Measurements from ENCODE around the gene TXNIP. TPM values are rescaled to one million over a fixed set of nuclear protein-coding genes. Genes with fewer than 3 reads are reported as not detected.
"Not testable (repeated sequence)": the region's sequence is repeated elsewhere in the genome, so short reads cannot be mapped to it uniquely, and the experiment has no call there.

Gene TXNIP
- total RNA-seq, 1 donor from 2014 or later = 9.0 TPM

DNA sequence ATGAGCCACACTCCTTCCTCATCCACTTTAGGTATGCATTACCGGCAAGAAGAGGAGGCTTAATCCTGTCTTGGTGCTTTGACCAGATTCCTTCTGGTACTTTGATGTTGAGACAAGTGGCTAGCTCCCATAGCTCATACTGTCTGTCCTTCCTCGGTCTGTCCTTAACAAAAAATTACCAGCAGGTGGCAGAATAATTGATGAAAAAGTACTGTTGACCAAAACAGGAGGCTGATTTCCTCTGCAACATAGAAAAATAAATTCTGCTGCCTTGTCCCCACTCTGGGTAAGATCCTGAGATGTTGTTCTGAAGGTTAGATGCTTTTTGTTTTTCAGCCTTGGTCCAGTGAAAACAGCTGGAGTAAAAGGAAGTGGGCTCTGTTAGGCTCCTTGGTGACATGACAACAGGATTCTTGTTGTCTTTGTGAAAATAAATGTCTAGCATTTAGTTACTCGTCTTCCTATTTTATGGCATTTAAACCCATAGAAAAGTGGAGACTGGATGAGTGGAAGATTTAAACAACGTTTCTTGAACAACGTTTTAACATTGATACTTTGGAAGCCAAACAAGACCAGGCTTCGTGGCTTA is 36.3 kb upstream of the TXNIP start:
- DNase-seq (ENCODE audit: low read depth) (peak; percentile 59), FAIRE-seq (no peak)
- TF ChIP-seq, protein P1, sequence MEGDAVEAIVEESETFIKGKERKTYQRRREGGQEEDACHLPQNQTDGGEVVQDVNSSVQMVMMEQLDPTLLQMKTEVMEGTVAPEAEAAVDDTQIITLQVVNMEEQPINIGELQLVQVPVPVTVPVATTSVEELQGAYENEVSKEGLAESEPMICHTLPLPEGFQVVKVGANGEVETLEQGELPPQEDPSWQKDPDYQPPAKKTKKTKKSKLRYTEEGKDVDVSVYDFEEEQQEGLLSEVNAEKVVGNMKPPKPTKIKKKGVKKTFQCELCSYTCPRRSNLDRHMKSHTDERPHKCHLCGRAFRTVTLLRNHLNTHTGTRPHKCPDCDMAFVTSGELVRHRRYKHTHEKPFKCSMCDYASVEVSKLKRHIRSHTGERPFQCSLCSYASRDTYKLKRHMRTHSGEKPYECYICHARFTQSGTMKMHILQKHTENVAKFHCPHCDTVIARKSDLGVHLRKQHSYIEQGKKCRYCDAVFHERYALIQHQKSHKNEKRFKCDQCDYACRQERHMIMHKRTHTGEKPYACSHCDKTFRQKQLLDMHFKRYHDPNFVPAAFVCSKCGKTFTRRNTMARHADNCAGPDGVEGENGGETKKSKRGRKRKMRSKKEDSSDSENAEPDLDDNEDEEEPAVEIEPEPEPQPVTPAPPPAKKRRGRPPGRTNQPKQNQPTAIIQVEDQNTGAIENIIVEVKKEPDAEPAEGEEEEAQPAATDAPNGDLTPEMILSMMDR (IDR thresholded peaks at IDR 0.05; ENCODE audit: insufficient read depth, low read length, severe bottlenecking) = peak; percentile 42
- H3K36me3 ChIP-seq (ENCODE audit: control insufficient read depth, insufficient read depth, low read length) = no peaks in the 10 kb centered on the region
- H3K27me3 ChIP-seq (ENCODE audit: control insufficient read depth, insufficient read depth, low read length) = no peaks in the 10 kb centered on the region
- no peak overlapping the region for H3K4me3 ChIP-seq (ENCODE audit: low read depth, low read length)

DNA sequence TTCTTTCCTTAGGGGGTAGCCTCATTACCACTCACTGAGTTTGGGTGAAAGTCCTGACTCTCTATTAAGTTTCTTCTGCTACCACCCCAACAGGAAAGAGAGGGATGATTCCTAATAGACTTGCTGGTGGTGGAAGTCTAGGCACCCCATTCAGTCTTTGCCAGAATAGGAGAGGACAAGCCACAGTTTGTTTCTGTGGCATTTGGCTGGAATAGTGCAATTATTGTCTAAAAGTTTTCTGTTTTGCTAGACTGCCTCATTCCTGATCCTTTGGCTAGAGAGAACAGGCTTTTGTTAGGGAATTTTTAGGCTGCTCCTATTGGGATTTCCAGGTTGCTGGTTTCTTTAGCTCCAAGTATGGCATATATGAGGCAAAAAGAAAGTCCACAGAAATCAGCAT is 35.1 kb upstream of the TXNIP start:
- FAIRE-seq = no peak
- TF ChIP-seq, protein P1 (IDR thresholded peaks at IDR 0.05; ENCODE audit: insufficient read depth, low read length, severe bottlenecking) = no peak
- DNase-seq (ENCODE audit: low read depth) = no peak
- no peaks in the 10 kb centered on the region for H3K36me3 ChIP-seq (ENCODE audit: control insufficient read depth, insufficient read depth, low read length)
- H3K27me3 ChIP-seq (ENCODE audit: control insufficient read depth, insufficient read depth, low read length) = no peaks in the 10 kb centered on the region
- no peak overlapping the region for H3K4me3 ChIP-seq (ENCODE audit: low read depth, low read length)

DNA sequence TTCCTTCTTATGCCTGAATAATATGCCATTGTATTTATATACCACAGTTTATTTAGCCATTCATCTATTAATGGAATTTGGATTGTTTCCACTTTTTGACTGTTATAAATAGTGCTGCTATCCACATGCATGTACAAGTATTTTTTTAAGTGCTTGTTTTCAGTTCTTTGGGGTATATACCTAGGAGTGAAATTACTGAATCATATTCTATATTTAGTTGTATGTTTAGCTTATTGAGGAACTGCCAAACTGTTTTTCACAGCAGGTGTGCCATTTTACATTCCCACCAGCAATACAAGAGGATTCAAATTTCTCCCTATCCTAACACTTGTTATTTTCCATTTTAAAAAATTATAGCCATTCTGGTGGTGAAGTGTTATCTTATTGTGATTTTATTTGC is 32.7 kb upstream of the TXNIP start:
- TF ChIP-seq, protein P1 (IDR thresholded peaks at IDR 0.05; ENCODE audit: insufficient read depth, low read length, severe bottlenecking) = no peak
- FAIRE-seq (no peak), DNase-seq (ENCODE audit: low read depth) (no peak)
- Histone ChIP-seq H3K4me3 (ENCODE audit: low read depth, low read length) (no peak overlapping the region), H3K36me3 (ENCODE audit: control insufficient read depth, insufficient read depth, low read length) (no peaks in the 10 kb centered on the region), H3K27me3 (ENCODE audit: control insufficient read depth, insufficient read depth, low read length) (no peaks in the 10 kb centered on the region)

DNA sequence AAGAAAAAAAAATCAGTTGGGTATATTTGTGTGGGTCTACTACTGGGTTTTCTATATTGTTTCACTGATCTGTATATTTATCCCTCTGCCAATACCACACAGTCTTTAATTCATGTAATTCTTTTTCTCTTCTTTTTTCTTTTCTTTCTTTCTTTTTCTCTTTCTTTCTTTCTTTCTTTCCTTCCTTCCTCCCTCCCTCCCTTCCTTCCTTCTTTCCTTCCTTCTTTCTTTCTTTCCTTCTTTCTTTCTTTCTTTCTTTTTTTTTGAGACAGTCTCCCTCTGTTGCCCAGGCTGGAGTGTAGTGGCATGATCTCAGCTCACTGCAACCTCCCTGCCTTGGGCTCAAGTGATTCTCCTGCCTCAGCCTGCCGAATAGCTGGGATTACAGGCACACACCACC is 30.3 kb upstream of the TXNIP start:
- not testable (repeated sequence) for H3K36me3 ChIP-seq (ENCODE audit: control insufficient read depth, insufficient read depth, low read length); FAIRE-seq; H3K27me3 ChIP-seq (ENCODE audit: control insufficient read depth, insufficient read depth, low read length); H3K4me3 ChIP-seq (ENCODE audit: low read depth, low read length); DNase-seq (ENCODE audit: low read depth)

DNA sequence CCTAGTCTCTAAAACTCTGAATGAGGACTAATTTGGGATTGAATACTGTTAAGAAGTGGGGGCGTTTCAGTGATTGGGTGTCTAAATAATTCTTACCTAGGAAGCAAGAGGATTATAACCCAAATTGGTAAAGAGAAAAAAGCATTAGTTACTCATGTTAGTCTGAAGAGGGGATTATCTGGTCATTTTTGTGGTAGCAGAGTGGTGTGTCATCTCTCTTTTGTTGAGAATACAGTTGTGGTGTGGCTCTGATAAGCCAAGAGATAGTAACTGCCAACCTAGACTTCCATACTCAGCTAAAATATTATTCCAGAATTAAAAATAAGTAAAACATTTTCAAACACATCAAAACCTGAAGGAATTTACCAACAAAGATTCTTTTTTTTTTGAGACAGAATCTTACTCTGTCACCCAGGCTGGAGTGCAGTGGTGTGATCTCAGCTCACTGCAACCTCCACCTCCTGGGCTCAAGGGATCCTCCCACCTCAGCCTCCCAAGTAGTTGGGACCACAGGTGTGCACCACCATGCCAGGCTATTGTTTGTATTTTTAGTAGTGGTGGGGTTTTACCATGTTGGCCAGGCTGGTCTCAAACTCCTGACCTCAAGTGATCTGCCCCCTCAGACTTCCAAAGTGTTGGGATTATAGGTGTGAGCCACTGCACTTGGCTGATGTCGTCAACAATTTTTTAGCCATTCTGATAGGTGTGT is 29.6 kb upstream of the TXNIP start:
- not testable (repeated sequence) for H3K36me3 ChIP-seq (ENCODE audit: control insufficient read depth, insufficient read depth, low read length); H3K27me3 ChIP-seq (ENCODE audit: control insufficient read depth, insufficient read depth, low read length); FAIRE-seq; H3K4me3 ChIP-seq (ENCODE audit: low read depth, low read length); DNase-seq (ENCODE audit: low read depth)

DNA sequence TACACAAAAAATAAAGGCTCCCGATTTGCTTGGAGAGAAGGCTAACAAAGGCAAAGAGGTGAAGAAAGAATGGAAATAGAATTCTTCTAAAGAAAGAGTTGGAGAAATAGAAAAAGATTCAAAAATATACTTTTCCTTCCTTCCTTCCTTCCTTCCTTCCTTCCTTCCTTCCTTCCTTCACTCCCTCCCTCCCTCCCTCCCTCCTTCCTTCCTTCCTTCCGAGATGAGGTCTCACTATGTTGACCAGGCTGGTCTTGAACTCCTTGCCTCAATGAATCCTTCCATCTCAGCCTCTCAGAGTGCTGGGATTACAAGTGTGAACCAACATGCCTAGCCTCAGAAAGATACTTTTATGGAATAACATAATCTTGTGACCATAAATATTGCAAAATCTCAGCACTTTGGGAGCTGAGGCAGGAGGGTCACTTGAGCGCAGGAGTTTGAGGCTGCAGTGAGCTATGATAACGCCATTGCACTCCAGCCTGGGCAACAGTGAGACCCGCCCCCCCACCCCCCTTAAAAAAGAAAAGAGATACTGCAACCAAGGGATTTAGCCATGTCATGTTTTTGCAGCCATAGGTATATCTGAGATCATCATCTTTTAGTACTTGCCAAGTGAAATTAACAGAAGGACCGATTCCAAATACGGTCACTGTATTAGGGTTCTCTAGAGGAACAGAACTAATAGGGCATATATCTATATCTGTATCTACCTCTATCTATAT is 26.2 kb upstream of the TXNIP start:
- H3K27me3 ChIP-seq (ENCODE audit: control insufficient read depth, insufficient read depth, low read length) = peaks cover 23% of the 10 kb centered on the region
- no peak for DNase-seq (ENCODE audit: low read depth)
- H3K36me3 ChIP-seq (ENCODE audit: control insufficient read depth, insufficient read depth, low read length) = no peaks in the 10 kb centered on the region
- H3K4me3 ChIP-seq (ENCODE audit: low read depth, low read length) = no peak overlapping the region
- TF ChIP-seq, protein P1 (IDR thresholded peaks at IDR 0.05; ENCODE audit: insufficient read depth, low read length, severe bottlenecking) = no peak
- FAIRE-seq = no peak

All from bronchial epithelial cell (primary cell).